HCT116 (cell line): ENCODE results near the gene COX7A1. TPM values are rescaled to one million over a fixed set of nuclear protein-coding genes. Genes with fewer than 3 reads are reported as not detected.

Experiments used
- ATAC-seq: fragments of 200-7000 bp; cut with Tn5 transposase; 2 replicates; pipeline ENCODE4 v1.9.1; 2020; ENCODE audit warnings: mild to moderate bottlenecking, moderate library complexity
- BruUV-seq: library from RNA; stranded (reverse); fragments of 400-500 nt; replicated peaks from 2 replicates; lab custom pipeline; 2021; lab: Mats Ljungman, UMichigan
- CTCF ChIA-PET: fragments of 300-600 bp; sonication (Branson Sonifier 250); formaldehyde crosslinking; loops from one replicate; lab custom pipeline; 2021; ENCODE audit warnings: antibody characterized with exemption; lab: Charles Lee
- POLR2A ChIA-PET: fragments of 300-600, 350-600 bp; sonication (Branson Sonifier 250); formaldehyde crosslinking; loops from one replicate; lab custom pipeline; 2021; ENCODE audit warnings: antibody characterized with exemption; lab: Charles Lee
- RAD21 ChIA-PET, 2 experiments: fragments of 300-600 bp; sonication (Branson Sonifier 250); formaldehyde crosslinking; loops; one replicate each; lab custom pipeline; 2023; ENCODE audit warnings: low total read pairs in 2 of 2; ENCODE audit not compliant: uncharacterized antibody in 2 of 2, unreplicated experiment in 2 of 2, low non-redundant PET in 1 of 2; lab: Charles Lee
- DNase-seq: peaks from one replicate; pipeline ENCODE4 v3.0.0-alpha.2; 2010; ENCODE audit warnings: low read depth, low spot score
- H2AFZ ChIP-seq: fragments of 200-600 bp; shearing (Covaris generic), sonication (generic); 2 replicates; pipeline ENCODE4 v1.6.1; 2017; ENCODE audit warnings: low read depth, mixed run types, mixed read lengths, antibody characterized with exemption, low read length; ENCODE audit not compliant: poor library complexity, severe bottlenecking
- H3K27ac ChIP-seq: 2 replicates; pipeline ENCODE4 v1.5.1; 2012; ENCODE audit warnings: low read depth, low read length
- H3K27me3 ChIP-seq: fragments of 200-600 bp; sonication (generic); 2 replicates; pipeline ENCODE4 v1.6.1; 2016; ENCODE audit warnings: mixed run types, low read length, mixed read lengths; ENCODE audit not compliant: insufficient read depth
- H3K36me3 ChIP-seq, 2 experiments: fragments of 200-500 bp in 1 of 2; fragments of 200-600 bp in 1 of 2; sonication (Bioruptor generic) in 1 of 2; sonication (generic) in 1 of 2; 2 replicates each; pipeline versions ENCODE4 v1.5.1 to v1.6.1; 2014 to 2016; ENCODE audit warnings: low read length in 2 of 2, inconsistent platforms in 1 of 2, mixed read lengths in 1 of 2, mixed run types in 1 of 2; ENCODE audit not compliant: insufficient read depth in 2 of 2, control insufficient read depth in 1 of 2
- H3K4me1 ChIP-seq, 2 experiments: fragments of 200-600 bp in 1 of 2; sonication (generic) in 1 of 2; 2 replicates each; pipeline versions ENCODE4 v1.5.1 to v1.6.1; 2012 to 2017; ENCODE audit warnings: low read length in 2 of 2, inconsistent platforms in 1 of 2, mild to moderate bottlenecking in 1 of 2, mixed read lengths in 1 of 2, mixed run types in 1 of 2, moderate library complexity in 1 of 2; ENCODE audit not compliant: insufficient read depth in 2 of 2, control insufficient read depth in 1 of 2
- H3K4me2 ChIP-seq: fragments of 200-600 bp; sonication (generic); 2 replicates; pipeline ENCODE4 v1.6.1; 2017; ENCODE audit warnings: mixed run types, low read length, mixed read lengths
- H3K4me3 ChIP-seq, 2 experiments: fragments of 200-600 bp in 1 of 2; sonication (generic) in 1 of 2; replicated peaks in 1 of 2; 2 replicates each; pipeline ENCODE4 v1.5.1; 2011 to 2016; ENCODE audit warnings: low read length in 2 of 2, control low read depth in 1 of 2, low read depth in 1 of 2, mild to moderate bottlenecking in 1 of 2, mixed read lengths in 1 of 2, mixed run types in 1 of 2
- H3K79me2 ChIP-seq: fragments of 200-600 bp; sonication (generic); 2 replicates; pipeline ENCODE4 v1.6.1; 2017; ENCODE audit warnings: mild to moderate bottlenecking, mixed run types, low read length, moderate library complexity, mixed read lengths; ENCODE audit not compliant: insufficient read depth
- H3K9ac ChIP-seq: fragments of 200-600 bp; sonication (generic); 2 replicates; pipeline ENCODE4 v1.6.1; 2016; ENCODE audit warnings: low read length, mixed read lengths
- H3K9me2 ChIP-seq: fragments of 200-600 bp; sonication (generic), shearing (Covaris generic); 2 replicates; pipeline ENCODE4 v1.6.1; 2017; ENCODE audit warnings: mixed run types, mild to moderate bottlenecking, moderate library complexity; ENCODE audit not compliant: insufficient read depth
- H3K9me3 ChIP-seq, 2 experiments: fragments of 200-500 bp in 1 of 2; fragments of 200-600 bp in 1 of 2; sonication (Bioruptor generic) in 1 of 2; sonication (generic) in 1 of 2; 2 replicates each; pipeline ENCODE4 v1.6.1; 2014 to 2017; ENCODE audit warnings: low read length in 2 of 2, mixed read lengths in 2 of 2, inconsistent platforms in 1 of 2, low read depth in 1 of 2, mild to moderate bottlenecking in 1 of 2, mixed run types in 1 of 2, moderate library complexity in 1 of 2; ENCODE audit not compliant: control insufficient read depth in 1 of 2, insufficient read depth in 1 of 2
- H4K20me1 ChIP-seq: fragments of 200-600 bp; sonication (generic), shearing (Covaris generic); 2 replicates; pipeline ENCODE4 v1.6.1; 2017; ENCODE audit warnings: mixed run types, mild to moderate bottlenecking, moderate library complexity; ENCODE audit not compliant: insufficient read depth
- CBX3 ChIP-seq: IDR thresholded peaks from 2 replicates; pipeline ENCODE4 v1.6.1; 2012; ENCODE audit warnings: low read depth
- CEBPB ChIP-seq: IDR thresholded peaks from 2 replicates; pipeline ENCODE4 v1.6.1; 2012; ENCODE audit warnings: low read depth
- ELF1 ChIP-seq: IDR thresholded peaks from 2 replicates; pipeline ENCODE4 v1.6.1; 2012; ENCODE audit warnings: low read depth, borderline replicate concordance
- EZH2phosphoT487 ChIP-seq: fragments of 200-600 bp; IDR thresholded peaks from 2 replicates; pipeline ENCODE4 v1.6.1; 2018; ENCODE audit warnings: antibody characterized with exemption, borderline replicate concordance
- FOSL1 ChIP-seq: IDR thresholded peaks from 2 replicates; pipeline ENCODE4 v1.6.1; 2012; ENCODE audit warnings: low read depth
- POLR2AphosphoS5 ChIP-seq: IDR thresholded peaks from 2 replicates; pipeline ENCODE4 v1.6.1; 2011; ENCODE audit warnings: mild to moderate bottlenecking, low read depth, low read length, moderate library complexity
- RAD21 ChIP-seq: IDR thresholded peaks from 2 replicates; pipeline ENCODE4 v1.6.1; 2012; ENCODE audit warnings: low read depth, mild to moderate bottlenecking
- SIN3A ChIP-seq: IDR thresholded peaks from 2 replicates; pipeline ENCODE4 v1.6.1; 2012; ENCODE audit warnings: low read depth
- SRF ChIP-seq: IDR thresholded peaks from 2 replicates; pipeline ENCODE4 v1.6.1; 2012; ENCODE audit warnings: low read depth
- YY1 ChIP-seq: IDR thresholded peaks from 2 replicates; pipeline ENCODE4 v1.6.1; 2011; ENCODE audit warnings: low read length, low read depth, moderate library complexity, mild to moderate bottlenecking; ENCODE audit not compliant: insufficient replicate concordance; ENCODE audit errors: extremely low read depth
- ZFX ChIP-seq: fragments of 450-650 bp; IDR thresholded peaks from 2 replicates; pipeline ENCODE4 v1.6.1; 2017
- ZNF274 ChIP-seq: fragments of 200-500 bp; sonication (Bioruptor generic); IDR thresholded peaks from 2 replicates; pipeline ENCODE4 v1.6.1; 2014; ENCODE audit warnings: mild to moderate bottlenecking, low read depth, low read length, inconsistent platforms
- intact Hi-C: fragments of 100-400 bp; cut with micrococcal nuclease; formaldehyde crosslinking; loops from 2 replicates; pipeline ENCODE4 v1.10.0; 2022
- total RNA-seq: library from RNA; stranded (reverse); gene quantifications from one replicate; pipeline ENCODE4 v1.2.1, GENCODE V29; 2021; ENCODE audit not compliant: unreplicated experiment
- TF ChIP-seq, protein P1 (sequence below): IDR thresholded peaks from 2 replicates; pipeline ENCODE4 v1.6.1; 2012
- TF ChIP-seq, protein P2 (sequence below), 3 experiments: fragments of 200-600 bp in 1 of 3; sonication (generic) in 1 of 3; IDR thresholded peaks in 2 of 3; conservative IDR thresholded peaks in 1 of 3; 2 replicates each; pipeline ENCODE4 v1.5.1; 2012 to 2017; ENCODE audit warnings: low read depth in 2 of 3, low read length in 2 of 3, antibody characterized with exemption in 1 of 3, borderline replicate concordance in 1 of 3, control low read depth in 1 of 3, mild to moderate bottlenecking in 1 of 3, mixed read lengths in 1 of 3, mixed run types in 1 of 3, moderate library complexity in 1 of 3; ENCODE audit not compliant: insufficient read depth in 1 of 3
- TF ChIP-seq, protein P3 (sequence below): IDR thresholded peaks from 2 replicates; pipeline ENCODE4 v1.6.1; 2011; ENCODE audit warnings: mild to moderate bottlenecking, low read length, moderate library complexity; ENCODE audit not compliant: insufficient replicate concordance; ENCODE audit errors: extremely low read depth

COX7A1 gene
- total RNA-seq, 1 experiment from 2014 or later, result not detected

DNA sequence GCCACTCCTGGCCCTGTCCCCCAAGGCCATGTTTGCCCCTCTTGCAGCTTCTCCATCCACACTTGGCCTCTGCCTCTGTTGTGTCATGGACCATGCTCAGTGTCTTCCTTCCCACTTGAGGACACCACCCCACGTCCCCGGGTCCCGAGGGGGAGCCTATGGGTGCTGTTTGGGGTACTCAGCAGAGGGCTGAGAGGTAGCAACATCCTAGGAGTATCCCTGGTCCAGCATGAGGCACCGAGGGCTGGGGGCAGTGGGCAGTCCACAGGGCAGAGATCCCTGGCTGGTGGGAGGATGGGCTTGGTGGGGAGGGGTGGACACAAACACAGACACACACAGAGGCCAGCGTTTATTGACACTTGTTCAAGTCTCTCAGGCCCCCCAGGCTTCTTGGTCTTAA, 1.7 kb downstream of the COX7A1 start:
- no peak for TF ChIP-seq ZNF274
- no peak for TF ChIP-seq POLR2AphosphoS5
- TF ChIP-seq, protein P1, sequence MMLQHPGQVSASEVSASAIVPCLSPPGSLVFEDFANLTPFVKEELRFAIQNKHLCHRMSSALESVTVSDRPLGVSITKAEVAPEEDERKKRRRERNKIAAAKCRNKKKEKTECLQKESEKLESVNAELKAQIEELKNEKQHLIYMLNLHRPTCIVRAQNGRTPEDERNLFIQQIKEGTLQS, result no peak
- TF ChIP-seq ZFX, result no peak
- TF ChIP-seq, protein P2, sequence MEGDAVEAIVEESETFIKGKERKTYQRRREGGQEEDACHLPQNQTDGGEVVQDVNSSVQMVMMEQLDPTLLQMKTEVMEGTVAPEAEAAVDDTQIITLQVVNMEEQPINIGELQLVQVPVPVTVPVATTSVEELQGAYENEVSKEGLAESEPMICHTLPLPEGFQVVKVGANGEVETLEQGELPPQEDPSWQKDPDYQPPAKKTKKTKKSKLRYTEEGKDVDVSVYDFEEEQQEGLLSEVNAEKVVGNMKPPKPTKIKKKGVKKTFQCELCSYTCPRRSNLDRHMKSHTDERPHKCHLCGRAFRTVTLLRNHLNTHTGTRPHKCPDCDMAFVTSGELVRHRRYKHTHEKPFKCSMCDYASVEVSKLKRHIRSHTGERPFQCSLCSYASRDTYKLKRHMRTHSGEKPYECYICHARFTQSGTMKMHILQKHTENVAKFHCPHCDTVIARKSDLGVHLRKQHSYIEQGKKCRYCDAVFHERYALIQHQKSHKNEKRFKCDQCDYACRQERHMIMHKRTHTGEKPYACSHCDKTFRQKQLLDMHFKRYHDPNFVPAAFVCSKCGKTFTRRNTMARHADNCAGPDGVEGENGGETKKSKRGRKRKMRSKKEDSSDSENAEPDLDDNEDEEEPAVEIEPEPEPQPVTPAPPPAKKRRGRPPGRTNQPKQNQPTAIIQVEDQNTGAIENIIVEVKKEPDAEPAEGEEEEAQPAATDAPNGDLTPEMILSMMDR (IDR thresholded peaks at IDR 0.05 in 2 of 3, conservative IDR thresholded peaks at IDR 0.05 in 1 of 3; ENCODE audit: borderline replicate concordance in 1 of 3, insufficient read depth in 1 of 3, low read depth in 2 of 3, low read length in 2 of 3), result no peak
- Histone ChIP-seq H3K4me3 (no peak overlapping the region), H3K9me3 (no peaks in the 10 kb centered on the region), H3K4me2 (no peak overlapping the region), H3K9ac (no peak overlapping the region), H3K9me2 (no peaks in the 10 kb centered on the region), H3K4me1 (no peaks in the 10 kb centered on the region), H4K20me1 (no peaks in the 10 kb centered on the region), H3K27ac (no peak overlapping the region), H3K36me3 (peaks cover 28 to 53% of the 10 kb centered on the region in 2 experiments), H3K27me3 (no peaks in the 10 kb centered on the region), H3K79me2 (peaks cover 25% of the 10 kb centered on the region), H2AFZ (no peak overlapping the region)
- BruUV-seq, result no TSS peak
- ChIA-PET RAD21 (no interaction called here), POLR2A (interaction anchor here (1.4 kb wide), 1 partner anchor 22 kb away, joined by 4 read pairs; no protein-coding TSS in a partner anchor), CTCF (no interaction called here)
- intact Hi-C loops, result no loop called here
- DNase-seq (no peak), ATAC-seq (no peak)

DNA sequence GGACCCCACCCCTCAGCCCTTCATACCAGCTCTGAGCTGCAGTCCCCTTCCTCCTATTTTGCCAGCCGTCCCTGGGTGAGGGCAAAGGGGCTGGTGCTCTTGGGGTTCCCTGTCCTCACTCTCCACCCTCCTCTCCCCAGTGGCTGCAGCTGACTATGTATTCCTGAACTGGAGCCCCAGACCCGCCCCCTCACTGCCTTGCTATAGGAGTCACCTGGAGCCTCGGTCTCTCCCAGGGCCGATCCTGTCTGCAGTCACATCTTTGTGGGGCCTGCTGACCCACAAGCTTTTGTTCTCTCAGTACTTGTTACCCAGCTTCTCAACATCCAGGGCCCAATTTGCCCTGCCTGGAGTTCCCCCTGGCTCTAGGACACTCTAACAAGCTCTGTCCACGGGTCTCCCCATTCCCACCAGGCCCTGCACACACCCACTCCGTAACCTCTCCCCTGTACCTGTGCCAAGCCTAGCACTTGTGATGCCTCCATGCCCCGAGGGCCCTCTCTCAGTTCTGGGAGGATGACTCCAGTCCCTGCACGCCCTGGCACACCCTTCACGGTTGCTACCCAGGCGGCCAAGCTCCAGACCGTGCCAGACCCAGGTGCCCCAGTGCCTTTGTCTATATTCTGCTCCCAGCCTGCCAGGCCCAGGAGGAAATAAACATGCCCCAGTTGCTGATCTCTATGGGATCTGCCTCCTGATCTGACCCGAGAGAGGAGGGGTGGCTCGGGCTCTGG, 2.4 kb downstream of the COX7A1 start:
- no peaks in the 10 kb centered on the region for H3K27me3 ChIP-seq
- BruUV-seq, result TSS peak; percentile 57
- no peaks in the 10 kb centered on the region for H3K9me3 ChIP-seq
- H3K79me2 ChIP-seq, result peaks cover 27% of the 10 kb centered on the region
- no peak overlapping the region for H3K4me3 ChIP-seq
- H3K36me3 ChIP-seq, result peaks cover 34 to 61% of the 10 kb centered on the region in 2 experiments
- no peak overlapping the region for H2AFZ ChIP-seq
- H4K20me1 ChIP-seq, result no peaks in the 10 kb centered on the region
- ChIA-PET CTCF (no interaction called here), RAD21 (no interaction called here), POLR2A (interaction anchor here (1.4 kb wide), 1 partner anchor 22 kb away, joined by 4 read pairs; no protein-coding TSS in a partner anchor)
- no peaks in the 10 kb centered on the region for H3K9me2 ChIP-seq
- H3K9ac ChIP-seq, result no peak overlapping the region
- intact Hi-C loops, result no loop called here
- H3K4me1 ChIP-seq, result no peaks in the 10 kb centered on the region
- ATAC-seq (no peak), DNase-seq (no peak)
- H3K27ac ChIP-seq, result no peak overlapping the region
- no peak overlapping the region for H3K4me2 ChIP-seq
- TF ChIP-seq SRF (no peak), ZNF274 (no peak), CEBPB (no peak), CBX3 (no peak), FOSL1 (no peak), RAD21 (no peak), YY1 (no peak), ELF1 (no peak), EZH2phosphoT487 (no peak), POLR2AphosphoS5 (no peak), ZFX (no peak), SIN3A (no peak)
- TF ChIP-seq, protein P3, sequence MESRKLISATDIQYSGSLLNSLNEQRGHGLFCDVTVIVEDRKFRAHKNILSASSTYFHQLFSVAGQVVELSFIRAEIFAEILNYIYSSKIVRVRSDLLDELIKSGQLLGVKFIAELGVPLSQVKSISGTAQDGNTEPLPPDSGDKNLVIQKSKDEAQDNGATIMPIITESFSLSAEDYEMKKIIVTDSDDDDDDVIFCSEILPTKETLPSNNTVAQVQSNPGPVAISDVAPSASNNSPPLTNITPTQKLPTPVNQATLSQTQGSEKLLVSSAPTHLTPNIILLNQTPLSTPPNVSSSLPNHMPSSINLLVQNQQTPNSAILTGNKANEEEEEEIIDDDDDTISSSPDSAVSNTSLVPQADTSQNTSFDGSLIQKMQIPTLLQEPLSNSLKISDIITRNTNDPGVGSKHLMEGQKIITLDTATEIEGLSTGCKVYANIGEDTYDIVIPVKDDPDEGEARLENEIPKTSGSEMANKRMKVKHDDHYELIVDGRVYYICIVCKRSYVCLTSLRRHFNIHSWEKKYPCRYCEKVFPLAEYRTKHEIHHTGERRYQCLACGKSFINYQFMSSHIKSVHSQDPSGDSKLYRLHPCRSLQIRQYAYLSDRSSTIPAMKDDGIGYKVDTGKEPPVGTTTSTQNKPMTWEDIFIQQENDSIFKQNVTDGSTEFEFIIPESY, result no peak
- TF ChIP-seq, protein P1, result no peak
